HFFc6 (cell line): ENCODE data around the gene TRABD2B. TPM values are rescaled to one million over a fixed set of nuclear protein-coding genes. Genes with fewer than 3 reads are reported as not detected.

Experiments used
- DNase-seq: peaks from one replicate; pipeline ENCODE4 v3.0.0-alpha.2; 2018
- H3K27ac Mint-ChIP-seq: 2 replicates; pipeline ENCODE4 v1.8.0; 2020; ENCODE audit warnings: mild to moderate bottlenecking, mixed read lengths
- H3K27me3 Mint-ChIP-seq: 2 replicates; pipeline ENCODE4 v1.8.0; 2021; ENCODE audit warnings: mild to moderate bottlenecking, moderate library complexity, mixed read lengths; ENCODE audit not compliant: insufficient read depth
- H3K36me3 Mint-ChIP-seq: 2 replicates; pipeline ENCODE4 v1.8.0; 2021; ENCODE audit warnings: low read depth, mixed read lengths
- H3K4me1 Mint-ChIP-seq: 2 replicates; pipeline ENCODE4 v1.8.0; 2020; ENCODE audit warnings: low read depth, mixed read lengths
- H3K4me3 Mint-ChIP-seq: 2 replicates; pipeline ENCODE4 v1.8.0; 2020; ENCODE audit warnings: mild to moderate bottlenecking, moderate library complexity, mixed read lengths
- H3K9me3 Mint-ChIP-seq: 2 replicates; pipeline ENCODE4 v1.8.0; 2020; ENCODE audit warnings: mild to moderate bottlenecking, mixed read lengths
- CTCF ChIP-seq: fragments of 200-600 bp; sonication (generic); IDR thresholded peaks from 2 replicates; pipeline ENCODE4 v1.5.0; 2021; ENCODE audit warnings: antibody characterized with exemption, mild to moderate bottlenecking
- total RNA-seq, 6 experiments: library from RNA; stranded (reverse); fragmentation: NEBNext Ultra II Directional; extraction: Animal tissue kit (Norgen Biotek cat#: 25700); gene quantifications; 2 replicates in 1 of 6; 3 replicates in 5 of 6; pipeline ENCODE4 v1.2.3, GENCODE V29; 2021

Gene TRABD2B
- total RNA-seq, 6 experiments from 2014 or later, result not detected

DNA sequence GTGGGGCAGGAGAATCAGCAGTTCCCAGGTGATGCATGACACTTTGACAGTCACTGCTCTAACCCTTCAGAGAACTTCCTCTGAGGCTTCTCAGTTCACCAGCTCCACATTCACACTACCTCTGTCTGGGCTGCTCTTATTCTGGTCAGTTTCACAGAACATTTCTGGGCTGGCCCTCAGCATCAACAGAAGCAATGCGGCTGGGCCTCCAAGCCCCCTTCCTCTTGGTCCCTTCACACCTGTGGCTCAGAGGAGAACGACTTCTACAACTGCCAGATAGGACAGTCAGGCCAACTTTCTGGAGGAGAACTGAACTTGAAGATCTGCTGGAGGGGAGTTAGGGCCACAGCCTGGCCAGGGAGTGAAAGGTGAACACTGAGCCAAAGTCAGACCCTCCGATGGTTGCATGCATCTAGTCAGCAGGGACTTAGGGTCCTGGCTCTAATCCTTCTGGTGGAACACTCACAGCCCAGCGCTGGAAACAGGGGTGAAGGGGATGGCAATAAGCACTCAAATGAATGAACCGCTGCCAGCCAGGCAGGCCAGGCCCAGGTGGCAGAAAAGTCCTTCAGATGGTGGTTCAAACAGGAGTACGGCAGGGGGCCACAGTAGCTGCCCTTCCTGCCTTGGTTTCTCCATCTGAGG lies 285.2 kb downstream of the TRABD2B start:
- H3K36me3 Mint-ChIP-seq, result no peaks in the 10 kb centered on the region
- peaks cover 6% of the 10 kb centered on the region for H3K4me1 Mint-ChIP-seq
- no peak for TF ChIP-seq CTCF
- no peak overlapping the region for H3K4me3 Mint-ChIP-seq
- no peak overlapping the region for H3K27ac Mint-ChIP-seq
- no peaks in the 10 kb centered on the region for H3K9me3 Mint-ChIP-seq
- DNase-seq, result no peak
- peaks cover 36% of the 10 kb centered on the region for H3K27me3 Mint-ChIP-seq

DNA sequence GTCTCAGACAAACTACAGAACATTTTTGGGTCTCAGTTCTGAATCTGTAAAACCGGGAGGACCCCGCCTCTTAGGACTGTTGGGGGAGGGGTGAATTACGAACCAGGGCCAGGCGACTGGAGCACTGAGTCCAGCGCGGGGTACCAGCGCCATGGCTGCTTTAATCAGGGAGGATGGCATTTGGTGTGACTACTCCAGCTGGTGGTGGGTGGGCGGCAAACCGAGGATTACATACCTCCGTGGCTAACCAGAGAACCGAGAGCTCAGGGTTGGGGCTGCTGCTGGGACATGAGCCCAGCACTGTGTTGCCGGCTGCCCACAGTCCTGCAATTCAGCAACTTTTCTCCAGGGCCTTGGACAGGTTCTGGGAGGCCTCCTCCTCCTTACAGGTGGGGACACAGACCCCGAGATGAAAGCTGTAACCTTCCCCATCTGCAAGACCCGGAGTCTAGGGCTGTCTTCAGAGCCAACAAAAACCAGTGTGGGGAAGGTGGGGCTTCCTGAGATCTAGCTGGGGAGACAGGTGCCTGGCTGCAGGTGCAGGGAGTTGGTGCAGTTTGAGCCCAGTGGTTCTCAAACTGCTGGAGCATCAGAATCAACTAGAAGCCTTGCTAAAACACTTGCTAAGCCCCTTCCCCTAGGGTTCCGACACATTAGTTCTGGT lies 285.9 kb downstream of the TRABD2B start:
- no peak for DNase-seq
- H3K4me1 Mint-ChIP-seq, result peaks cover 6% of the 10 kb centered on the region
- no peak overlapping the region for H3K27ac Mint-ChIP-seq
- no peaks in the 10 kb centered on the region for H3K9me3 Mint-ChIP-seq
- no peak overlapping the region for H3K4me3 Mint-ChIP-seq
- TF ChIP-seq CTCF, result no peak
- H3K27me3 Mint-ChIP-seq, result peaks cover 35% of the 10 kb centered on the region
- no peaks in the 10 kb centered on the region for H3K36me3 Mint-ChIP-seq

Other genes starting within 250 kb of the TRABD2B start
- not detected for gene SLC5A9, start 225.3 kb upstream of the TRABD2B start, total RNA-seq